Measurements from ENCODE around the gene FGFBP2.

The FGFBP2 gene, protein sequence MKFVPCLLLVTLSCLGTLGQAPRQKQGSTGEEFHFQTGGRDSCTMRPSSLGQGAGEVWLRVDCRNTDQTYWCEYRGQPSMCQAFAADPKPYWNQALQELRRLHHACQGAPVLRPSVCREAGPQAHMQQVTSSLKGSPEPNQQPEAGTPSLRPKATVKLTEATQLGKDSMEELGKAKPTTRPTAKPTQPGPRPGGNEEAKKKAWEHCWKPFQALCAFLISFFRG

DNA sequence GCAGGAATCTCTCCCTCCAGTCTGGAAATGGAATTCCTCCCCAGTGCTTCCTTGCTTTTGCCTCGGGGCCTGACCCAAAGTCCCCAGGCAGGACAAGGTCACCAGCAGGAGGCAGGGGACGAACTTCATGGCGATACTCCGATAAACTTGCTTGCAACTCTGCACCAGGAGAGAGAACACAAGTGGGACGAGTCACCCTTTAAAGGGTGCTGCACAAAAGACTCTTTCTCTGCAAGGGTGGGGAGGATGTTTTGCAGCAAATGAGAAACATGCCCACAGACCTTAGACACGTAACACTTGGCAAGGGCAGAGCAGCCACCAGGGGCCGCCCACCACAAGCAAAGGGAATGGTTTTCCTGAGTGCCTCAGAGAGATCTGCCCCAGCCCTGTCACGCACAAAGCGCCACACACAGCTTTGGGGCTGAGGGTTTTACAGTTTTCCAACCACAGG is at the start of gene FGFBP2:
Gene FGFBP2 (minus strand): TSS at position 175 of the 451 bp plus-strand sequence. CDS start 46 bp downstream, at position 129.
- DNase-seq, result peak; percentile 19

DNA sequence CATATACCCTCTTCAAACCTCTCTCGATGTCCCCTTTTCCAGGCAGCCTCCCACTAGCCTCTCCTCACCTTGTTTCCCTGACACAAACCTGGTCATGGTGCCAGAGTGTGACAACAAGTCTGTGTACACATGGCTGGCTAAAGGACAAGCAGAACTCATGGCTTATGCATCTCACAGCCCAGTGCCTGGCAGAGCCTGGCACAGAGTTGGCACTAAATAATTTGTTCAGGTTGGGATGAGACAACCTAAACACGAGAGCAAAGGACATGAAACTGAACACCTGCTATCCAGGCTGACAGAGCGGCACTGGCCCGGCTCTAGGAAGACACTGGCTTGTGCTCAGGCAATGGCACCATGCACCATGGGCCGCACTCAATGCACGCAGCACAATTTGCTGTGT is 48.2 kb upstream of the FGFBP2 start:
- DNase-seq, result no peak

GRCh38 chr4:16009153-16009552 is 46.2 kb upstream of the FGFBP2 start:
- DNase-seq, result no peak

DNA sequence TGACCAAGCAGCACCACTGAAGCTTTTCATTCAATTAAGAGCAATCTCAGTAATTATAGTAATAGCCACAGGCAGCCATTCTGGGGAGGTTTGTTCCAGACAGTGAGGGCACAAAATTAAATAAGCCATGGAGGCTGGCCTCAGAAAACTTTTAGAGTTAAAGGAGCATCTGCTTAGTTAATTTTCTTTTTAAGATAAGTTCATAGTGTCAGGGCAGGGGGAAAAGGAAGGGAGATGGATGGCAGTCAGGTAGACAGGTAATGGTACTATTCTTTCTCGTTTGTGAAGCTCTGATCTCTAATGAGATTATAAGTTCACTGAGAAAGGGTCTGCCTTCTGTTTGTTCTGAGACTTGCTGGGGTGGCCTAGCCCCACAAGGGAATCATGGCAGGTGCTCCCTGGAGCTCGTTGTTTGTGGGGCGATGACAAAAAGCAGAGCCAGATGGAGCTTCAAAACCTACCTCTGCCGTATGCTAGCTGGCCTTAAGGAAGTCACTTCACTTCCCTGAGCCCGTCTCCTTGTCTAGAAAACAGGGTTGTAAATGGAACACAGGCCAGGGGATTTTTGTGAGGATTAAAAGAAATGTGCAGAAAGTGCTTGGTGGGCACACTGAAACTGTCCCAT is 44.6 kb upstream of the FGFBP2 start:
- DNase-seq, result peak; percentile 24

DNA sequence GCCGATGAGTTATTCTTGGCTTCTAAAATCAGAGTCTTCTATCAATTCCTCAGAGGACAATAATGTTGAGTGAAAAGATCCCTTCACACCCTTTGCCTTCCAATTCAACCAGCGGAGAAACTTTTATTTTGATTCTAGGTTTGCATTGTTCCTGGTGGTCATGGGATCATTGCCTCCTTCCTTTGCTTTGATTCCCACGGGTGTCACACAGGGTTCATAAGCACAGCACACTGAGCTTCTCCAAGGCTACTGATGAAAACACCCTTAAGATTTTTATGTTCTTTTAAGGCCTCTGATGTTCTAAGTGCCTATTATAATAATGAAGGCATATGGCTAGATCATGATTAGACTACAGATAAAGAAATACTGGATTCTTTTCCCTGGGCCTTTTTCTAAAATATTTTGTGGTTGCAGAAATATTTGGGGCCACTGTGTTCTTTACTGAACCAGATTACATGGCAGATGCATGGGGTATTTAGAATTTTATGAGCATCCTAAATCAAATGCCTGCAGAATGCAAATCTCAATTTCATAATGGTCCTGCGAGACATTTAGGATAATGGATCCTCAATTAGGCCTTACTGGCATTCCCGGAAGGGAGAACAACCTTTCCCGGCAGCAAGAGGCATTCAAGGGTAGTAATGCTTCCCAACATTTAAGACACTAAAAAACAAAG is 43.9 kb upstream of the FGFBP2 start:
- no peak for DNase-seq

DNA sequence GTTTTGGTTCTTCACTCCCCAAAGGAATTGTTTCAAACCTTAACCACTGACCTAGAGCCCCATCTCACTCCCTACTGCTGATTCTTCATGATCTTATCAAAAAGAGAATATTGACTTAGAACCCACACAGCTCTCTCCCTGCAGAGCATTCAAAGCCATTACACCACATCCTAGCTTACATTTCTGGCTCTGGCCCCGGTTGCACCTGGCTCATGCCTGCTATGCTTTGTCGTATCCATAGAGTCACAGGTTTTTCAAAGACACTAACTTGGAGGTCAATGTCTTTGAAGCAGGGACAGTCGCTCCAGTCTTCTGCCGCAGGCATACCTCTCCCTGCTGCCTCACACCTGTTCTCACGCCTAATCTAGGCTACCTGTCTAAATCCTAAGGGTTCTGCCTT is 42.7 kb upstream of the FGFBP2 start:
- DNase-seq, result no peak

GRCh38 chr4:16001484-16001858 is 38.5 kb upstream of the FGFBP2 start:
- DNase-seq, result peak; percentile 76

- no peak for DNase-seq
Observed at GRCh38 chr4:16000708-16001483, 37.9 kb upstream of the FGFBP2 start.

DNA sequence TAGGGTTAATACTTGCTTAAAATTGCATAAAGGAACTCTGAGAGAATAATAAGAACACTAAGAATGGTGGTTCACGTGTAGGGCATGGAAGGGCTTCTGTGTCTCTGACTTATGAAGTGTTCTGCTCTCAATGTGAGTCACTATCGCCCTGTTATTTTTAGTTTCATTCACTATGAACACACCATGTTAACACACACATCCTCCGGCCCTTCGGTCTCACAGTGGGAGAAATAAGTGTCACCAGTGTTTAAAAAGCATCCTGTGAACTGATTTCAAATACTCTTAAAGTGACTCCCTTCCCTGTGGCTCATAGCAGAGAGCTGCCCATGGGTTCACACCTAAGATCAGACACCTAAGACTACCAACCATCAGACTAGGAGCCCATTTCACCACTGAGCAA is 33.8 kb upstream of the FGFBP2 start:
- no peak for DNase-seq

DNA sequence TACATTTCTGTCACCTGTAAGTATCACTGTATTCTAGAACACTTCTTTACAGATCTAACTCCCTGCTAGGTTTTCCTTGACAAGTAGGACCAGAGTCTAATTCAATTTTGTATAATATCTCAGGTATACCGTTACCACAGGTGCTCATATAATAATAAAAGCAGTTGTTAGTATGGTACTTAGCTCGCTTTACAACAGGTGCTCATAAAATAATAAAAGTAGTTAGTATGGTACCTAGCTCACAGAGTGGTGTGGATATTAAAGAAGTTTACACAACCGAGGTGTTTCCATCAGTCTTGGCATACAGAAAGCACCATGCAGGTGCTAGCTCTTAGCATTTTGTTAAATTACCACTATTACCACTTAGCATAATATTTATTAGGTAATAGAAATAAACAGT is 32.9 kb upstream of the FGFBP2 start:
- DNase-seq, result no peak

- no peak for DNase-seq
Observed at GRCh38 chr4:15992167-15992485, 29.2 kb upstream of the FGFBP2 start.

- DNase-seq, result no peak
Observed at GRCh38 chr4:15990570-15991285, 27.8 kb upstream of the FGFBP2 start.

DNA sequence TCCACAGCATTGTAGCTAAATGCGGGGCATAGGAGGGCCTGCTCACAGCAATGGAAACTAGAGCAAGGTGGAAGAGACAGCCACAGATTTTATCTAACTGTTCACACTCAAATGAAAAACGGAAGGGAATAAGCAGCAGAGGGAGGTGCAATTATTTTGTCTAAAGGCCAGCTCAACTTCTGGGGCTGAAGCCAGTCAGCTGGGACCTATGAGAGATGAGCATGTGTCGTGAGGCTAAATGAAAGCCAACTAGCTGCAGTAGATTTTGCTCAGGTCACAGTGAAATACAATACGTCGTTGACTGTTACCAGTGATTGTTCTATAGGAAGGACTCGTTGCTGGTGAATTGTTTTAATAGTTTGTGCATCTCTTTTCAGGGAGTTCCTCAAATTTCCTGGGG is 26.4 kb upstream of the FGFBP2 start:
- DNase-seq, result no peak

DNA sequence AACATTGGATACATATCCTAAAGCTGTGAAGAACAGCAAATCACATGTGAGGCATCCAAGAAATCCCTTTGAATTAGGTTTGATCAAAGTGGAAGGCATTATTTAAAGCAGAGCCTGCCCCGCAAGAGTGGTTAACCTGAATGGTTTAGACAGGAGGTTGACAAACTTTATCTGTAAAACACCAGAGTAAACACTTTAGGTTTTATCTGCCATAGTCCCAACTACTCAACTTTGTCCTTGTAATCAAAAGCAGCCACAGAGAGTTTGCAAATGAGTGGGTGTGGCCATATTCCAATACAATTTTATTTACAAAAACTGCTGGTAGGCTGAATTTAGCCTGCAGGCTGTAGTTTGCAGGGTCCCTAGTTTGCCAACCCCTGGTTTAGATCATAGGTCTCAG is 25.2 kb upstream of the FGFBP2 start:
- DNase-seq, result no peak

- DNase-seq, result no peak
Observed at GRCh38 chr4:15986907-15987306, 23.9 kb upstream of the FGFBP2 start.

DNA sequence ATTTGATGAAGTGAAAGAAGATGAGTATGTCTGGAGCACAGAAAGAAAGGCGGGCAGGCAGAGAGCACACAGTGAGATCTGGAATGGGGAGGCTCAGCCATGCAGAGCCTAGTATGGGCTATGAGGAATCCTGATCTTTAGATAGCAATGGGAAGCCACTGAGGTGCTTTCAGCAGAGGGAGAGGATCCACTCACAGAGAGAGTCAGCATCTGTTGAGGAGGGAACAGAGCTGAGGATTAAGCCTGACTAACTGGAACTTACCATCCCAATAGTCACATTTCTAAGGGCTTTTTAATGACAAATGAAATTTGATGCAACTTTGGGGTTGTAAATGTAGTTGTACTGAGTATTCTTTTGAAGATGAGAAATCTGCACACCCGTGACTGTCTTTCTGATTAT is 20.6 kb upstream of the FGFBP2 start:
- DNase-seq, result no peak

DNA sequence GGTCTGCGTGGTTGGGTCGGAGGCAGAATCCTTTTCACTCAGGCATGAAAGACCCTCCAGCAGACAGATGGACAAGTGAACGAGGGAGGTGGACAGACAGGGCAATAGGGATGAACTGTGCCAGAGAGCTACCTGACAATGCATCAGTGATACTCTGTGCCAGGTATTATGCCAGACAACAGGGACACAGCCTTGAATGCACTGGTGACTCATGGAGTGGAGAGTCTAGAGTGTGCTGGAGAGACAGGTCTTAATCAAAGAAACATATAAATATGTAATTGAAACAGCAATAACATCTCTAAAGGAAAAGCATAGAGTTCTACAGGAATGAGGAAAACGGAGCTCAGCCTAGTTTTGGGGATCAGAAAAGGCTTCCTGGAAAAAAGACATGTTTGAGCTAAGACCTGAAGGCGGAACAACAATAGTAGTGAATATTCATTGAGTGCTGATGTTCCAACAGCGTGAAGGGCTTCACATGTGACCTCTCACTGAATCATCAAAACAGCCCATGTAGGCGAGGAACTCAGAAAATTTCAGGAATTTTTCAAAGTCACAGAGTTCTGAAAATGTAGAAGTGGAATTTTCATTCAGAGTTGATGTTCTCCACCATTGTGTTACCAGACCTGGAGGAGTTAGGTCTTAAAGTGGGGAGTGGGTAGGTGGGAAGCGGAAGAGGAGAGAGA is 20.0 kb upstream of the FGFBP2 start:
- DNase-seq, result no peak

DNA sequence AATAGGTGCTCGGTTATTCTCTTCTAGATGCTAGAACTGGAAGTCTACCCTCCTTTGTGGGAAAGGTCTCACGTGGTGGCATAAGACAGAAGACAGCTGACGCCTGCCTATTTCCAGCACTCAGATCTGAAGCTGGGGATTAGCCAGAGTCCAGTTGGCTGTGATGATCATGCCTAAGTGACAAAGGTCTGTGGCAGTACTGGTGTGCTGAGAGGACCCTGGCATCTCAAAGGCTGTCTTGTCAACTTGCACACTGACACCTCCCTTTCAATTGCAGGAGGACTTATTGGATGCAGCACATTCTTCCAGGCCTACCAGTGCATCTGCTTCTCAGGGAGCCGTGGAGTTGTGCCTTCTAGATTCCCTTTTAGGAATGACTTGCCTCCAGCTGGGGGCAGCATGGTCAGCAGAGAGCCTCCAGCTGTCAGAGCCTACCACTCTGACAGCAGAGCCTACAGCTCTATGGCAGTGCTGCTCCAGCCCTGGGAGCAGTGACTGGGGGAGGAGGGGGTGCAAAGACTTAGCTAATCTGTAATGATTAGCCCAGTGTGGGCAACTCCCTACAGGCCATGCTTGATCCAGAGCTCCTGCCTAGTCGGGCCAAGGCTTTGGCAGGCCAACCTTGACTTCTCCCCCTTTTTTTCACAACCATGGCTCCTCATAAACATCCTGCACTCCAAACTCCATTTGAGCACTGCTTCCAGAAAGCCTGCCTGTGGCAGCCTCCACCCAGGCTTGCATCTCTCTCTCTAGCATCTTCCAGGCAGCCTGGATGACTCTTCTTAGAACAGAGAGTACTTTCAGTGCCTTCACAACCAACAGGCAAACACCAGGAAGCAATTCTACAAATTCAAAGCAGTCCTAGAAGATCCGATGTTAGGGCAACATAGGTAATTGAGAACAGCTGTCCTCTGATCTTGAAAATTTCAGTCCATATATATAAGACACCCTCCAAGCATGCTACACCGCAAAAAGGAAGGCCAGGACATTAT is 13.8 kb upstream of the FGFBP2 start:
- DNase-seq, result no peak

- DNase-seq, result no peak
Observed at GRCh38 chr4:15971068-15971801, 8.3 kb upstream of the FGFBP2 start.

- DNase-seq, result no peak
Observed at GRCh38 chr4:15968551-15969300, 5.8 kb upstream of the FGFBP2 start.

Data from retina (tissue), 1 donor.